SIG-M5 treated with dmso at 0.1 percent for 504 hours (cell line): ENCODE data around the gene THOC7.

Experiments
- DNase-seq: peaks from one replicate; lab custom pipeline; 2025; ENCODE audit not compliant: unreplicated experiment; lab: John Stamatoyannopoulos, UW

Gene THOC7

GRCh38 chr3:63845215-63845614, 18.4 kb downstream of the THOC7 start:
- DNase-seq, result no peak

GRCh38 chr3:63842127-63842526, 21.5 kb downstream of the THOC7 start:
- DNase-seq, result no peak

DNA sequence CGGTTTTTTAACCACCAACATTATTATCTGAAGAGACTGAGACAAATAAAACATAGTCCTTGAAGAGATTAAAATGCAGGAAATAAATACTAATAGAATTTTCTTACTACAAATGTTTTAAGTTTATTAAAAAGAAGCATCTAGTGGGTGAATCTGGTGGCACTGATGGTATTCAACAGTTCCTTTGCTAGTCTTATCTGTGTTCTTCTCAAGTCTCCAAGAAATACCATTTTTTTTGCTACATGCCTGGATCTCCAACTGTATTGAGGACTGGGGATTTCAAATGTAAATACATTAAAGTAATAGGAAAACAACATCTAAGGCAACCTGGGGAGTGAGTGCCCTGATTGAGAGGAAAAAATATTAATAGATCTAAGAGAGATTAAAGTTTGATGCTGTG, 21.9 kb downstream of the THOC7 start:
- DNase-seq, result no peak

DNA sequence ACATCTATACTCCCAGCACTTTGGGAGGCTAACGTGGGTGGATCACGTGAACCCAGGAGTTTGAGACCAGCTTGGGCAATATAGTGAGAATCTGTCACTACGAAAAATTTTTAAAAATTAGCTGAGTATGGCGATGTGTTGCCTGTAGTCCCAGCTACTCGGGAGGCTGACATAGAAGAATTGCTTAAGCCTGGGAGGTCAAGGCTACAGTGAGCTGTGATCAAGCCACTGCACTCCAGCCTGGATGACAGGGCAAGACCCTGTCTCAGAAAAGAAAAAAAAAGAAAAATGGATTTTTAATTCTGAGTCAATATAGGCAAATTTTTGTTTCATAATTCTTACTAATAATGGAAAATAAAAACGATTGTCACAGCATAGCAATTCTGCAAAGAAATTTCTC, 31.2 kb downstream of the THOC7 start:
- no peak for DNase-seq

GRCh38 chr3:63830526-63830925, 33.1 kb downstream of the THOC7 start:
- DNase-seq, result no peak

DNA sequence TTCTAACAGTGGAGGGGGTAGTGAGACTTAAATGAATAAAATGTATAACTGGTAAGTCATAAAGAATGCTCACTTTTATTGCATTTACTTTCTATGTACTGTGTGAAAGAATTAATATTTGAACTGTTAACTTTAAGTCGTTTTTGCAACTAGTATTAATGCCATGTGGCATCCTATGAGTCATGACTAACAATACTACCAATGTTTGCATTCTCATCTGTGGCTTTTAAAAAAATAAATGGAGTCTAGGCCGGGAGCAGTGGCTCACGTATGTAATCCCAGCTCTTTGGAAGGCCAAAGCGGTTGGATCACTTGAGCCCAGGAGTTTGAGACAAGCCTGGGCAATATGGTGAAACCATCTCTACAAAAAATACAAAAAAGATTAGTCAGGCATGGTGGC, 39.3 kb downstream of the THOC7 start:
- no peak for DNase-seq

DNA sequence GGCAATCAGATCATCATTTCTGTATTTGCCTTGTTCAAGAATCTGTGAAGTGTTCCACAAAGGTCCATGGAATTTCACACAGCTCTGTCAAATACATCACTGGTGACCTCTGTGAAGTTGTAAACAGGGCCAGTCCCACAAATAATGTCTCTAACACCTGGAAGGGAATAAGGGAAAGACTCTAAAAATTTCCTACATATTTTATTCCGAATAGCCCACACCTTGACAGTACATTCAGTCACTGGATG, 44.5 kb downstream of the THOC7 start, which contains the start of gene C3orf49:
Gene C3orf49 (plus strand): TSS at position 149 of the 248 bp plus-strand sequence. CDS start 173 bp downstream, outside the sequence.
- DNase-seq, result no peak

DNA sequence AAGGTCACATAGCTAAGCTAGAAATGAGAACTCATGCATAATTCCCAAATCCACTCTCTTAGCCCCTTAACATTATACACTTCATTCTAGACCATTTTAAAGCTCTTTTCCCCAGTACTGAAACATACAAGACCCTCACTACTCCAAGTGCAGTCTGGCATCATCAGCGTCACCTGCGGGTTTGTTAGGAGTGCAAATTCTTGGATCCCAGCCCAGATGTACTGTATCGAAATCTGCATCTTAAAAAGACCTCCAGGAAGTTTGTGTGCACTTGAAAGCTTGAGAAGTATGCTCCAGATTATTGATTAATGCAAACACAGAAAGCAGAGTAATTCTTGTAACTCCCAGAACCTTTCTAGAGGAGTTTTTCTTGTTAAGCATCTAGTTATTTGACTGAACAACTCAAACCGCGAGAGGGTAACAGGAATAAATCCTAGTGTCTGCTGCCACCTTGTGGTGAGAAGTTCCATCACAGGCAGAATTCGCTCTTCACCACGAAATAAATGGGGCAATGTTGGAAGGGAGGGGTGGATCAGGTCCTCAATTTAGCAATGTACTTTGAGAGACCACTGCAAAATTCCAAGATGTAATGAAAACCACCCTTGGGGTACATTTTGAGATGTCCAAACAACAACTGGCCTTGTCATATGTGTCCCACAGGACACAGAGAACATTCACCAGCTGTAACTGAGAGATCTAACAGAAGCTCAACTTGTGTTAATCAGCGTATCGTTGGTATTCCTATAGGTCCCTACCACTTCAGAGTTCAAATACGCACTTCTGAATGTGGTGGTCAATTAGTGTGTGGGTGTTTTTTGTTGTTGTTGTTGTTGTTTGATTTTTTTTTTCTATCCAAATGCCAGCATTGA, 45.1 kb downstream of the THOC7 start:
- DNase-seq, result peak; percentile 89

DNA sequence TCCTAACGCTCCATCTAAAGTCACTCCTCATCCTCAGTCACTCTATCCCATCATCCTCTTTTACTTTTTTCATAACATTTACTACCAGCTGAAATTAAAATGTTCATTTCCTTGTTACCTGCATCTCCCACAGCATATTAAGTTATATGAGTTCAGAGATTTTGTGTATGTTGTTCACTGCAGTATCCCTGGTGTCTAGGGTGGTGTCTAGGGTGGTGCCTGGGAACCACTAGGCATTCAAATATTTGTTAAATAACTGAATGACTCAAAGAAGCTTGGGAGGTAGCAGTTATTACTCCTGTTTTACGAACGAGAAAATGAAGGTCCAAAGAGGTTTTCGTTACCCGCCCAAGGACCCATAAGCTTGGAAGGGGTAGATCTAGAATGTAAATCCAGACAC, 46.4 kb downstream of the THOC7 start:
- no peak for DNase-seq

DNA sequence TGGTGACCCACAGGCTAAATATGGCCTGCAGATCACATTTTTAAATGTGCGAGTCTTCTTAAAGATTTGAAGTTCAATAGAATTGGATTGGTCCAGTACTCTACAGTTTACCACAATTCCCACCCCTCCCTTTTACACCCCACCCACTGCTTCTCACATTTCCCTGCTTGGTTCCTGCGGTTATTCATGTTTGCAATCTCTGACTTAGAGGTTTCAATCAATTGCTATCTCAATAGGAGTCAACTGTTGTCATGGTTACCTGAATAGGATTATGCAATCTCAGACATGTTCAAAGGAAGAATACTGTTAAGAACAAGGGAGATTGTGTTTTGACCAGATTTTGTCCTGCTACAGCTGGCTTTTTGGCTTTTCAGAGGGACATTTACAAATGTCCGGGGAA, 49.4 kb downstream of the THOC7 start:
- DNase-seq, result peak; percentile 37

DNA sequence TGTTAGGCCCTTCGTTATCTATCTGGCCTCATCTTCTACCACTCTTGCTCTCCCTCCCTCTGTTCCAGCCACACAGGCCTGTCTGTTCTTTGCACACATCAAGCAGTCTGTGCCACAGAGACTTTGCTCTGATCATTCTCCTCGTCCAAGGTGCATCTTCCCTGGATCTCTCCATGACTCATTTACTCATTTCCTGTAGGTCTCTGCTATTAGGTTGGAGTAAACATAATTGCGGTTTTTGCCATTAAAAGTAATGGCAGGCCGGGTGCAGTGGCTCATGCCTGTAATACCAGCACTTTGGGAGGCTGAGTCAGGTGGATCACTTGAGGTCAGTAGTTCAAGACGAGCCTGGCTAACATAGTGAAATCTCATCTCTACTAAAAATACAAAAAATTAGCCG, 54.0 kb downstream of the THOC7 start:
- no peak for DNase-seq

DNA sequence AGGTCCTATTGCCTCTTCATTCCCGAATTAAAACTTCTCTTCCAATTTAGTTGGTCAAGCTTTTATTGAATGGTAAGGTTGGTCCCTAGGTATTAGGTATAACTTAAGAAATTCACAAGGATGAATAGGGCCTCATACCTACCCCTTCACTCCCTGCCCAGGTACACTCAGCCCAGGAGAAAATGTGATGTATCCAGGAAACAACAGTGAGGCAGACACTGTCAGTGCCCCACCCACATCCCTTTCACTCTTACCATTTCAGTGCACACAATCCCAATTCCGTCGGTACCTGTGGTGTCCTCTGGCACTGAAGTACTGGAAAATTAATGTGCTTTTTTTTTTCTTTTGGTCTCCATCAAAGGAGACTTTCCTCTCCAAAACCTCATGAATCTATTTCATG, 55.0 kb downstream of the THOC7 start:
- no peak for DNase-seq

DNA sequence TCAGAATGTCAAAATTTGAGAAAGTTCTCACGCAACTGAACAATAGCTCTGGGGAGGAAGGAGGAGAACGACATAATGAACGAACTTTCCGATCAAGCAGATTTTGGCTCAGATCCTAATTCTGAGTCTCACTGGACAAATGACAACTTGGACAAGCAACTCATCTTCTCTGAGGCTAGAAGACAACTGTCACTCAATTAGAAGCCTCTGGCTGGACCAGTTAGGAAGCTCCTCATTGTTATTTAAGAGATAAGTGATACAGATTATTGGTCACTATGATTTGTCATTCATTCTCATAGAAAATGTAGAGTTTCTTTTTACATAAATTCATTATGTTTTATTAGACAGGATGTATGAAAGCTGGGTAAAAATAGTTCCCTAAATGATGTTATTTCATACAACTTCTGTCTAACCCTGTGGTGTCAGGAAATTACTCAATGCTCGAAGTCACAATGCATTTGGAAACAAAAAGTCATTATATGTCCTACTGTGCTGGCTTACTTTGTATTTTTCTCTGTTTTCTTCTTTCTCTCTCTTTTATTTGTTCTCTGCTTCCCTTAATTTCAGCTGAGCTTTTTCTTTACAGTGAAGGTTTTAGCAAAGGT, 55.5 kb downstream of the THOC7 start:
- DNase-seq, result peak; percentile 75

GRCh38 chr3:63803911-63804310, 59.7 kb downstream of the THOC7 start:
- DNase-seq, result no peak

- DNase-seq, result no peak
These were observed 63.5 kb downstream of the THOC7 start for GRCh38 chr3:63800097-63800496.

- no peak for DNase-seq
These were observed 64.7 kb downstream of the THOC7 start for GRCh38 chr3:63798949-63799348.

- DNase-seq, result no peak
These were observed 65.1 kb downstream of the THOC7 start for GRCh38 chr3:63798544-63798943.

DNA sequence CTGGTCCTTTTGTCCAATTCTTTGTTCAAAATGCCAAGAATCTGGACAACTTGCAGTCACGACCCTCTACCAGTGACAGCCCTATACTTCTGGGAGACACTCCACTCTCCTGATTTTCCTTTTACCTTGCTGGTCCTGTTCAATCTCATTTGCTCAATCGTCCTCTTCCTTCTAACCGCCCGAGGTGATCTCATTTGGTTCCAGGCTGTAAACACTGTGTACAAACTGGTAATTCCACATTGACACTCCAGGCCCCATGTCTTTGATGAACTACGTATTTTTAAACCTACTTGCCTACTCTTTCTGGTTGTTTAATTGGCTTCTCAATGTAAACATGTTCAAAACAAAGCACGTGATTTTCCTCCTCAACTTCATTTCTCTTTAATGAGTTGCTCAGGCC, 68.2 kb downstream of the THOC7 start:
- DNase-seq, result peak; percentile 87

GRCh38 chr3:63791974-63792373, 71.6 kb downstream of the THOC7 start:
- peak; percentile 85 for DNase-seq
